ENCODE data around the gene ZBTB7C.

- no peak for TF ChIP-seq ZNF274 (IDR thresholded peaks at IDR 0.05; ENCODE audit: low read depth, low read length)
- no peak for TF ChIP-seq SUZ12 (IDR thresholded peaks at IDR 0.05; ENCODE audit: extremely low read depth, insufficient read depth, insufficient read length)
- TF ChIP-seq YY1 (IDR thresholded peaks at IDR 0.05; ENCODE audit: insufficient read depth, insufficient read length): no peak
These were observed 152.3 kb downstream of the ZBTB7C start for GRCh38 chr18:48256848-48257247.

Measured in NT2/D1 (cell line).